Kidney capillary endothelial cell (primary cell): ENCODE measurements around the gene PRDM1.

Experiments
- DNase-seq: peaks from one replicate; pipeline ENCODE4 v3.0.0-alpha.2; 2018; ENCODE audit warnings: low spot score

PRDM1 gene

GRCh38 chr6:106116125-106116832 lies 30.1 kb downstream of the PRDM1 start:
- peak; percentile 36 for DNase-seq

DNA sequence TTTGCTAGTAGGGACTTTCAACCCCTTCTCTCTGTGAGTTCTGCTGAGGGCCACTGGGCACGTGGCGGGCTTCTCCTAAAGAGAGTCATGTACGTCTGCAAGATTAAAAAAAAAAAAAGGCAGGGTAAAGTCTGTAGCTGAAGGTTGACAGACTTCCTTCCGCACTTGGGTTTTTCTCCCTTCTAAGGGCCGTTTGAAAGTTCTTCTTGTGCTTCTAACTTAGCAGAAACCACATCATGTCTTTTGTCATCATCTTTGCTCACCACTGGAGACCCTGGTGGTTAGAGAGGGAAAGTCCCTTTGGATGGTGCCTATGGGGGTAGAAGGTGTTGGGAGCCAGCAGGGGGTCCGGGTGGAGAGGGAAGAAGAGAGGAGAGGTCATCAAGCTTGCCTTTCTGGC lies 31.4 kb downstream of the PRDM1 start:
- no peak for DNase-seq

- no peak for DNase-seq
These were observed 32.8 kb downstream of the PRDM1 start for GRCh38 chr6:106118835-106119431.

GRCh38 chr6:106119546-106119945 lies 33.4 kb downstream of the PRDM1 start:
- no peak for DNase-seq

- no peak for DNase-seq
These were observed 33.9 kb downstream of the PRDM1 start for GRCh38 chr6:106120006-106120405.

DNA sequence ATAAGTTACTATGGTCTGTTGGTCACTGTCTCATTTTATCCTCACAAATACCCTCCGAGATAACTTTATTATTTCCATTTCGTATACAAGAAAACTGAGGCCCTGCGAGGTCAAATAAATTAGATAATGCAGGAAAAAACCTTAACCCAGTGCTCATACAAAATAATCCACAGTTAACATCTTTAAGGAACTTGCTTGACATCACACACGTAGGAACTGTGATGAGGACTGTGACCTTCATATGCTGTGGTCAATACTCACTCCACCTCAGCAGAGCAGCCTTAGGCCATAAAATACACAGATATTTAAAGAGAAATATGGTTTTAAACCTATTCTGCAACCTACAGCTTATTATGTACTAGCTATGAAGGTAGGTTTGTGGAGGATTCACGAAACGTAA lies 34.3 kb downstream of the PRDM1 start:
- no peak for DNase-seq

DNA sequence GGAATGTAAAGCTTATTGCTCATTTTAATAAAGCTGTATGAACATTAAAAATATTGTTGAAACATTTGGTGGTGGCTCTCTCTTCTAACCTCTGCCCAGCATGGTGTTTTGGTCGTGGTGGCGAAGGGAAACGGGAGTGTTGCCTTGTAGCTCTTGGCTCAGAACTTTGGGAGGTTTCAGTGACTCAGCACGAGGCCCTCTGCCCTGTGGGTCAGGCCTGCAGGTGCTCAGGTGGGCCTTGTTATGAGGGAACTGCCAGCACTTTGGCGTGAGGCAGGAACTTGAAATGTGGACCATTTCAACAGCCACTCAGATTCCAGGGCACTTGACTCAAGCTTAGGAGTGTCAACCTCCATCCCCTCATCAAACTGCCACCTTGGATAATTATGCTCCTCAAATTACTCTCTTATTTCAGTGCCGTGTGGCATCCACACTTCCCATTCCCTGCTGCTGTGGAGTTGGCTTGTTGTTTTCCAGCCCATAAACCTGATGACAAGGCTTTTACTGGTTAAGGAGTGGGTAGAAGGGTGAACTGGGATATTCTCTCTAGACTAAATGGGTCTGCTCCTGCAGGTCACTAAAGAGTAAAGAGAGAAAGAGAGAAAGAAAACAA lies 36.3 kb downstream of the PRDM1 start:
- DNase-seq = no peak

GRCh38 chr6:106122938-106123656 lies 37.0 kb downstream of the PRDM1 start:
- no peak for DNase-seq

- no peak for DNase-seq
These were observed 37.9 kb downstream of the PRDM1 start for GRCh38 chr6:106124015-106124414.

DNA sequence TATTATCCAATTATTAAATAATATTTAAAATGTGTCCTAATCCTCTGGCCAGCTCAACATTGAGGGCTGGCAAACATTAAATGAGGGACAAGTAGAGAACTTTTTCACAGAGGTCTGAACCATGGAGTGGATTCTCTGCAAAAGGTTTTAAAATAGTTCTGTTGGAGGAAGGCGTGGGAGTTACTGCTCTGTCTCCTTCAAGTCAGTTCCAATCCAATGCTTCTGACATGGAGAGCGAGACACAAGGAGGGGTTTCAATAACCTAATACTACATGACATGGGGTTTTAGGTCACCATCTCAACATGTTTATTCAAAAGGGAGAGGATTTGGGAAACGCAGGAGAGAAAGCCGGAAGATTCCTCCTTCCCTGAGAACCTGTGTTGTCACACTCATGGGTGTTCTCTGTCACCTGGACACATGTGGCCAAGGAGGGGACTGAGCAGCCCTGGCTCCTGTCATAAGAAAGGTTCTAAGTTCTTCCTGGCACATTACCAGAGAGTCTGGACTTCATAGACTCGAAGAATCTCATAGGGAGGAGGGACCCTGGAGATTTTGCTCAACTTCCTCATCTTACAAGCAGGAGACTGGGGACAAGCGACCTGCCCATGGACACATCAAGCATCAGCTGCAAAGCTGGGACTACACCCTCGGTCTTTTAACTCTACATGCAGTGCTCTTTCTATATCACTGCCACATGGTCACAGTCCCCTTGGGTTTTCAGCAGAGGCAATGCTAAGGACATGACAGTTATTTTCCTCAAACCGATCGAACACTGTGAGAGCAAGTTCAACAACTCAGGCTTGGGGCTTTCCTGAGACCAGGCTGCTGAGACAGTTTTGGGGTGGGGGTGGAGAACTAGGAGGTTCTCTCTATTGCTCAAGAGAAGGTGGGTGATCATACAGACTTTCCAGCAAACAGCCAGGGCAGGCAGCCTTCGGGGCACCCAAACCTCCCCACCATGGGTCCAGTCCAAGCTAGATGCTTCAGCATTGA lies 38.6 kb downstream of the PRDM1 start:
- DNase-seq = no peak

DNA sequence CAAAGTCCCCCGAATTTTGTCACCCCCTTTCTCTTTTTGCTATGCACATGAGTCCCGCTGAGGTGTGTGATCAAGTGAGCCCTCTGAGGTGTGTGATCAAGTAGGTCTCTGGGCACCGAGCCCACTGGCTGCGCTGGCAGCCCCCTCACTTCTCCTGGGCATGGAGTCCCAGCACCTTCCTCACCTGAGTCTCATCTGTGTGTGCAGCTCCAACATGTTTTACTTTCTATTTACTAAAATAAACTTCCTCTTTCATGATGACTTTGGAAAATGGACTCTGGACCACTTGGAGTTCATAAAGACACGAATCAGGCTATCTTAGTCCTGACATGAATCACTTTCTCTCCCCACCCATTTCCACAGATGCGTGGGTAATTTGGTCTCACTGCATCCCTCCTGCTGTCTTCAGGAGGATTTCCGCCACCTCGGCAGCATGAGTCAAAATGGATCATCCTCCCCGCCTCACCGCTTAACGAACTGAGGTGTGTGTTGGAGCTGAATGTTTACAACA lies 39.8 kb downstream of the PRDM1 start:
- DNase-seq = no peak

GRCh38 chr6:106126482-106126881 lies 40.3 kb downstream of the PRDM1 start:
- no peak for DNase-seq

DNA sequence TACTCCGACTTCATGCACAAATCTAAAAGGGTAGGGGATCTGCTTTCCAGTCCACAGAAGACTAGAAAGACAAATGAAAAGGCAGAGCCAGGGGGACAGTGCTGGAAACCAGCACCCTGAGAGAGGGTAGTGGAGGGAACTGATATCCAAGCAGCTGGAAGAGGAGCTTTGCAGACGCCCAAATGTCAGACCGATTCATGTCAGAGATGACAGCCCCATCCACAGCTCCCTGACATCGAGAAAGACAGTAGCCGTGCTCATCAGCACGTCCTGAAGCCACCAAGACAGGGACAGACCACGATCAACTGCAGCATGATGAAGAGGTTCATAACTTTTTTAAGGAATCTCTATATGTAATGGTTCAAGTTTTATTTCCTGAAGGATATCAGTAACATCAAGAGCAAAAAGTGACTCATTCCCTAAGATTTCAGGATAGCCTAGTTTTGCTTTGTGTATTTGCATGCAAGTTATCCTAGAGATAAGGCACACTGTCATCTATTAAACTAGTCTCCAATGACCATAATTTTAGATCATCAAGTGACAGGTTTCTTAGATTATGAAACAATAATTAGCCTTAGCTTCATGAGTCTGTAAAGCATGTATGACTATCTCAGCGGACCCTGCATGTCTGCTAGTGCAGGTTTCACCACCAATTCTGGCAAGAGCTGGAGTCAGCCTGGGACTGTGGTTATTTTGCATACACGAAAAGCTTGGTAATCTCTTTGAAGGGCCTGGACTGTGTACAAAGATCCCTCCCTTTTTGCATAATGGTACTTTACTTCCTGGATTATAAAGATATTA lies 43.0 kb downstream of the PRDM1 start:
- no peak for DNase-seq

GRCh38 chr6:106132153-106132698 lies 46.1 kb downstream of the PRDM1 start:
- DNase-seq = no peak

- no peak for DNase-seq
These were observed 46.9 kb downstream of the PRDM1 start for GRCh38 chr6:106133040-106133439.

- DNase-seq = no peak
These were observed 48.1 kb downstream of the PRDM1 start for GRCh38 chr6:106134087-106134770.

GRCh38 chr6:106134906-106135634 lies 48.9 kb downstream of the PRDM1 start:
- DNase-seq = peak; percentile 40

DNA sequence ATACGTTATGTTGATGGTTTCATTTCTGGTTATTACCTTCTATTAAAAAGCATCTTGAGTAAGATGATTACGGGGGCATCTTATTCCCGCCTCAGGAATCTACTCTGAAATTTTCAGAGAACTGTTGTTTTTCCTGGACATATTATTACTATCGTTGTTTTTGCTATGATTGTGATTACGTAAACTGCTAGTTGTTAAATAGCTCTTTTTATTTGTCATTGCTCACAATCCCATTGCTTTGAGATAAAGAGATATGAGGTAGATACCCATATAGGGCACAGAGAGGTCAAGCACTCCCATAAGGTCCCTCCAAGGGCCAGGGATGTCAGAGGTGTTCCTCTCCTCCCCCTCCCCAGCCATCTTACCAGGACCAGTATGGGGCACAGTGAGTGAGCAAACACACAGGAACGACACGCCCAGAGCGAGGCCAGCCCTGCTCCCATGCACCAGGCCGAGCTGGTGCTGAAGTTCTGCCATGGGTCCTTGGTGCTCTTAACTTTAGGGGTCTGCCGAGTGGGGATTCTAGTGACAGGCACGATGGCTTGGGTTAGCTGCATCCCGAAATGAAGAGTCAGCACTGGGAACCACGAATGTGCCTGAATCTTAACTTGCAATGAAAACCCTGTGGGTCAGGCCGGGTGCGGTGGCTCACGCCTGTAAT lies 49.9 kb downstream of the PRDM1 start:
- DNase-seq = no peak
